Measurements from ENCODE around the gene NID1. TPM values are rescaled to one million over a fixed set of nuclear protein-coding genes. Genes with fewer than 3 reads are reported as not detected.

Gene NID1
- total RNA-seq, 4 donors from 2014 or later = 23.4 to 80.0 (median 30.7) TPM

GRCh38 chr1:236058141-236058934 is 6.6 kb downstream of the NID1 start:
- intact Hi-C loops (cut with DNase I; ENCODE audit: low total_unique reads) = no loop called here
- DNase-seq (ENCODE audit: low spot score in 2 of 2) = no peak
- 24 to 35% methylated on average over 5 of the region's 5 CpGs for WGBS, 2 donors
- H3K4me3 ChIP-seq (ENCODE audit: low read depth, poor library complexity, severe bottlenecking) = no peak overlapping the region
- TF ChIP-seq CTCF (IDR thresholded peaks at IDR 0.05) (no peak), POLR2A (IDR thresholded peaks at IDR 0.05) (no peak)

- 89 to 97% methylated on average over 5 of the region's 5 CpGs for WGBS, 2 donors
- intact Hi-C loops (cut with DNase I; ENCODE audit: low total_unique reads) = no loop called here
- DNase-seq (ENCODE audit: low spot score in 2 of 2) = no peak
- no peak overlapping the region for H3K4me3 ChIP-seq (ENCODE audit: low read depth, poor library complexity, severe bottlenecking)
- no peak for TF ChIP-seq POLR2A (IDR thresholded peaks at IDR 0.05)
- TF ChIP-seq CTCF (IDR thresholded peaks at IDR 0.05) = no peak
Measured at GRCh38 chr1:236057546-236057945, 7.3 kb downstream of the NID1 start.

- no peak for DNase-seq (ENCODE audit: low spot score in 2 of 2)
- intact Hi-C loops (cut with DNase I; ENCODE audit: low total_unique reads) = no loop called here
- no peak for TF ChIP-seq CTCF (IDR thresholded peaks at IDR 0.05)
- 59 to 60% methylated on average over 12 of the region's 12 CpGs for WGBS, 2 donors
- no peak overlapping the region for H3K4me3 ChIP-seq (ENCODE audit: low read depth, poor library complexity, severe bottlenecking)
Measured at GRCh38 chr1:236052232-236052993, 12.5 kb downstream of the NID1 start.

- H3K4me3 ChIP-seq (ENCODE audit: low read depth, poor library complexity, severe bottlenecking) = no peak overlapping the region
- intact Hi-C loops (cut with DNase I; ENCODE audit: low total_unique reads) = no loop called here
- no peak for DNase-seq (ENCODE audit: low spot score in 2 of 2)
- 27 to 33% methylated on average over 9 of the region's 9 CpGs for WGBS, 2 donors
- TF ChIP-seq POLR2A (IDR thresholded peaks at IDR 0.05) = no peak
- TF ChIP-seq CTCF (IDR thresholded peaks at IDR 0.05) = no peak
Measured at GRCh38 chr1:236051242-236051791, 13.6 kb downstream of the NID1 start.

GRCh38 chr1:236045771-236046170 is 19.1 kb downstream of the NID1 start:
- intact Hi-C loops (cut with DNase I; ENCODE audit: low total_unique reads) = no loop called here
- WGBS, 2 donors = 95 to 98% methylated on average over 5 of the region's 5 CpGs
- no peak for TF ChIP-seq CTCF (IDR thresholded peaks at IDR 0.05)
- TF ChIP-seq POLR2A (IDR thresholded peaks at IDR 0.05) = no peak

More at GRCh38 chr1:236045771-236046170, 19.1 kb downstream of the NID1 start:
- no peak for DNase-seq (ENCODE audit: low spot score in 2 of 2)
- no peak overlapping the region for H3K4me3 ChIP-seq (ENCODE audit: low read depth, poor library complexity, severe bottlenecking)
